ENCODE data around the gene COQ7. TPM values are rescaled to one million over a fixed set of nuclear protein-coding genes. Genes with fewer than 3 reads are reported as not detected.

Gene COQ7
- total RNA-seq, 3 donors from 2014 or later = 30.3 to 34.2 (median 34.1) TPM

GRCh38 chr16:19114359-19115147, 47.1 kb downstream of the COQ7 start:
- TF ChIP-seq, protein P1, sequence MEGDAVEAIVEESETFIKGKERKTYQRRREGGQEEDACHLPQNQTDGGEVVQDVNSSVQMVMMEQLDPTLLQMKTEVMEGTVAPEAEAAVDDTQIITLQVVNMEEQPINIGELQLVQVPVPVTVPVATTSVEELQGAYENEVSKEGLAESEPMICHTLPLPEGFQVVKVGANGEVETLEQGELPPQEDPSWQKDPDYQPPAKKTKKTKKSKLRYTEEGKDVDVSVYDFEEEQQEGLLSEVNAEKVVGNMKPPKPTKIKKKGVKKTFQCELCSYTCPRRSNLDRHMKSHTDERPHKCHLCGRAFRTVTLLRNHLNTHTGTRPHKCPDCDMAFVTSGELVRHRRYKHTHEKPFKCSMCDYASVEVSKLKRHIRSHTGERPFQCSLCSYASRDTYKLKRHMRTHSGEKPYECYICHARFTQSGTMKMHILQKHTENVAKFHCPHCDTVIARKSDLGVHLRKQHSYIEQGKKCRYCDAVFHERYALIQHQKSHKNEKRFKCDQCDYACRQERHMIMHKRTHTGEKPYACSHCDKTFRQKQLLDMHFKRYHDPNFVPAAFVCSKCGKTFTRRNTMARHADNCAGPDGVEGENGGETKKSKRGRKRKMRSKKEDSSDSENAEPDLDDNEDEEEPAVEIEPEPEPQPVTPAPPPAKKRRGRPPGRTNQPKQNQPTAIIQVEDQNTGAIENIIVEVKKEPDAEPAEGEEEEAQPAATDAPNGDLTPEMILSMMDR (IDR thresholded peaks at IDR 0.05) = no peak

GRCh38 chr16:19115148-19116021, 48.0 kb downstream of the COQ7 start:
- Histone ChIP-seq H3K4me1 (ENCODE audit: low read depth) (peaks cover 56% of the 10 kb centered on the region), H3K36me3 (ENCODE audit: low read depth) (no peaks in the 10 kb centered on the region), H3K9me3 (no peaks in the 10 kb centered on the region), H3K4me3 (no peak overlapping the region)
- intact Hi-C loops (cut with DNase I, micrococcal nuclease) = no loop called here
- ATAC-seq = no peak
- TF ChIP-seq, protein P1 (IDR thresholded peaks at IDR 0.05) = no peak
- DNase-seq = peak in 2 of 3 donors; percentile 40 to 63

More at GRCh38 chr16:19114359-19115147, 47.1 kb downstream of the COQ7 start:
- Histone ChIP-seq H3K9me3 (no peaks in the 10 kb centered on the region), H3K36me3 (ENCODE audit: low read depth) (no peaks in the 10 kb centered on the region), H3K4me3 (peak overlapping the region; percentile 68), H3K4me1 (ENCODE audit: low read depth) (peaks cover 49% of the 10 kb centered on the region)
- intact Hi-C loops (cut with DNase I, micrococcal nuclease) = no loop called here
- ATAC-seq = peak; percentile 48
- DNase-seq = peak; percentile 68 to 81 (median 74)

GRCh38 chr16:19116711-19117449, 49.5 kb downstream of the COQ7 start:
- ATAC-seq (no peak), DNase-seq (no peak)
- Histone ChIP-seq H3K4me1 (ENCODE audit: low read depth) (peaks cover 59% of the 10 kb centered on the region), H3K9me3 (no peaks in the 10 kb centered on the region), H3K36me3 (ENCODE audit: low read depth) (no peaks in the 10 kb centered on the region), H3K4me3 (no peak overlapping the region)
- intact Hi-C loops (cut with DNase I, micrococcal nuclease) = no loop called here
- TF ChIP-seq, protein P1 (IDR thresholded peaks at IDR 0.05) = no peak

GRCh38 chr16:19118938-19119431, 51.6 kb downstream of the COQ7 start:
- Histone ChIP-seq H3K4me3 (no peak overlapping the region), H3K9me3 (no peaks in the 10 kb centered on the region), H3K36me3 (ENCODE audit: low read depth) (no peaks in the 10 kb centered on the region), H3K4me1 (ENCODE audit: low read depth) (peaks cover 64% of the 10 kb centered on the region)
- TF ChIP-seq, protein P1 (IDR thresholded peaks at IDR 0.05) = no peak
- ATAC-seq (no peak), DNase-seq (peak in 1 of 3 donors; percentile 40)
- intact Hi-C loops (cut with DNase I, micrococcal nuclease) = no loop called here

DNA sequence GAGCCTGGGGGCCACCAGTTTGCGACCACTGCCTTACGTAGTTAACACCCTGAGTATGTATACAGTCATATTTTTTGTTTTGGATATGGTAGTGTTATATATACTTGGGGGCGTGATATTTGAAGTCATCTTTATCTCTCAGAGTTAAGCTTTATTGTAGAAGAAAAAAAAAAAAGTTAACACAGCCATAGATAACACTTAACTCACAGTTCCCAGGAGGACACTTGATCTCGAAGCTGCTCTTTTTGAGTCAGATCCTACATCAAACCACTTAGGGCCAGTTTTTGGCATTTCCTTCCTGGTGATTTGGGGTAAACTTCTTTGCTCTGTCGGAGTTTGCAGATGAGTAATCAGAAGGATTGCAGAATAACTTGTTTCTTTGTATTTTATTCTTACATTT, 52.1 kb downstream of the COQ7 start:
- H3K4me1 ChIP-seq (ENCODE audit: low read depth) = peaks cover 69% of the 10 kb centered on the region
- intact Hi-C loops (cut with DNase I, micrococcal nuclease) = no loop called here
- H3K36me3 ChIP-seq (ENCODE audit: low read depth) = no peaks in the 10 kb centered on the region
- H3K9me3 ChIP-seq = no peaks in the 10 kb centered on the region
- TF ChIP-seq, protein P1 (IDR thresholded peaks at IDR 0.05) = no peak
- DNase-seq (no peak), ATAC-seq (no peak)
- no peak overlapping the region for H3K4me3 ChIP-seq
